HG02840 (cell line): ENCODE results near the gene LRRC8C.

Experiments used
- ATAC-seq: cut with Tn5 transposase; IDR thresholded peaks from one replicate; pipeline ENCODE4 v1.9.1; 2021; ENCODE audit warnings: mild to moderate bottlenecking, moderate library complexity, moderate number of reproducible peaks; ENCODE audit not compliant: unreplicated experiment, low FRiP score

Gene LRRC8C

GRCh38 chr1:89727517-89728312 is 94.8 kb downstream of the LRRC8C start:
- no peak for ATAC-seq

GRCh38 chr1:89728381-89728780 is 95.5 kb downstream of the LRRC8C start:
- no peak for ATAC-seq

- ATAC-seq = no peak
These were observed 99.3 kb downstream of the LRRC8C start for GRCh38 chr1:89732206-89732605.

DNA sequence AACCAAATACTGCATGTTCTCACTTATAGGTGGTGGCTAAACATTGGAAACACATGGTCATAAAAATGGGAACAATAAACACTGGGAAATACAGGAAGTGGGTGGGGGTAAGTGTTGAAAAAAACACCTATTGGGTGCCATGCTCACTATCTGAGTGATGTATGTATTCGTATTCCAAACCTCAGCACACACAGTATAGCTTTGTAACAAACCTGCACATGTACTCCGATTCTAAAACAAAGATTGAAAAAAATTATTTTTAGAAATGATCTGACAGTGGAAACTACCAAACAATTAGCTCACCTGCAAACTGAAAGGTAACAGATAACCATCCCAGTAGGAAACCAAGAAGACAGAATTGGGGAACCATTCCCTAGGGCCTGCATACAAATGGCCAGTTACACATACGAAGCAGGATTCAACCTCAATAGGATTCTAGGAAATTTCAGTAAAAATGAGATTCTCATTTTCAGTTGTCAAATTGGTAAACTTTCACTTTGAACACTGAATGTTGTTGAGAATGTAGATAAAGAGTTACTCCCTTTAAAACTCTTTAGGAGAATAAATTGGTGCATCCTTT is 99.8 kb downstream of the LRRC8C start:
- ATAC-seq = no peak

GRCh38 chr1:89733748-89734147 is 100.8 kb downstream of the LRRC8C start:
- ATAC-seq = no peak

GRCh38 chr1:89734442-89734841 is 101.5 kb downstream of the LRRC8C start:
- ATAC-seq = no peak

- no peak for ATAC-seq
These were observed 102.6 kb downstream of the LRRC8C start for GRCh38 chr1:89735479-89735878.

DNA sequence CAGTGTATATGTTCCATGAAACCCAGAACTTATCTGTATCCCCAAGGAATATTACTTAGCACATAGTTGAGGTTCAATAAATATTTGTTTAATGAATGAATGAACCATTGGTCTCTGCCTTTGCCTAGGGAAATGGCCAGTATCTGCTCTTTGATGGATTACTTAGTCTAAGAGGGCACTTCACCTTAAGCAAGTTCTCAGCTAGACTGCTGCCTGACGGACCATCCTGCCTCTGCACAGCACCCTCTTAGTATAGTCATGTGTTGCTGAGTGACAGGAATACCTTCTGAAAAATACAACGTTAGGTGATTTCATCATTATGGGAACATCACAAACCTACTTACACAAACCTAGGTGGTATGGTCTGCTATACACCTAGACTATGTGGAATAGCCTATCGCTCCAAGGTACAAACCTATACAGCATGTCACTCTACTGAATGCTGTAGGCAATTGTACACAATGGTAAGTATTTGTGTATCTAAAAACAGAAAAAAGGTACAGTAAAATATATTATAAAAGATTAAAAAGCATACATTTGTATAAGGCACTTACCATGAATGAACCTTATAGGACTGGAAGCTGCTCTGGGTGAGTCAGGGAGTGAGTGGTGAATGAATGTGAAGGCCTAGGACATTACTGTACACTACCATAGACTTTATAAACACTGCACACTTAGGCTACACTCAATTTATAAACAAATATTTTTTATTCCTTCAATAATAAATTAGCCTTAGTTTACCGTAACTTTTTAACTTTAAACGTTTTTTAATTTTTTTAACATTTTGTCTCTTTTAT is 104.2 kb downstream of the LRRC8C start:
- no peak for ATAC-seq

DNA sequence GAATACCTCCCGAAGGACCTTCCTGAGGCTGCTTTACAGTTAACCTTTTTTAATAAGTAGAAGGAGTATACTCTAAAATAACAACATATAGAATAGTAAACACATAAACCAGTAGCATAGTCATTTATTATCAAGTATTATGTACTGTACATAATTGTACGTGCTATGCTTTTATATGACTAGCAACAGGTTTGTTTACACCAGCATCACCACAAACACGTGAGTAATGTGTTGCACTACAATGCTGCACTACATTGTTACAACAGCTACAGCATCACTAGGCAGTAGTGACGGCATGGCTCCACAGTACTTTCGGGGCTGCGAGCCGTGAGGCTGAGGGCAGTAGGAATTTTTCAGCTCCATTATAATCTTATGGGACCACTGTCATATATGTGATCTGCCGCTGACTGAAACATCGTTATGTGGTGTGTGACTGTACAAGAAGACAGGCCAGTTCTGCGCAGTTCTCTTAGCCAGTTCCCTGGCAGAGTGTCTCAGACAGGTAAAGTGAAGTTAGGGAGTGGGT is 105.1 kb downstream of the LRRC8C start:
- no peak for ATAC-seq

- ATAC-seq = no peak
These were observed 106.3 kb downstream of the LRRC8C start for GRCh38 chr1:89739013-89739843.

- ATAC-seq = no peak
These were observed 106.9 kb downstream of the LRRC8C start for GRCh38 chr1:89739844-89740216.

DNA sequence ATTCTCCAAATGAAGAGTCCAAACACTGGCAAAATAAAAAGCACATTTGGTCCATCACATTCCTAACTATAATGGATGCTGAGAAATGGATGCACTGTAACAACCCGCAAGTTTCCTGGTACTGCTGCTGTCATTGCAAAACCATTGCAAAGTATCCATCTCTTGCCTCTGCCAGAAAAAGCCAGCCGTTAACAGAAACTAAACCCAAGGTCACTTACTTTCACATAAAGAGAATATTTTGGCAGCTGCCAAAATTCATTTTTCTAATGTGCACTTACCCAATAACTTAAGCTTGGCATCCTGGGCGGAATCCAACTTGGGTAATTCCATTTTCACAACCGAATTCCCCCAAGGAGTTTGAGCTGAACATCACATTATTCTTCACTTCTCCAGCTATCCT is 110.9 kb downstream of the LRRC8C start:
- ATAC-seq = no peak

- no peak for ATAC-seq
These were observed 113.7 kb downstream of the LRRC8C start for GRCh38 chr1:89746424-89747149.

DNA sequence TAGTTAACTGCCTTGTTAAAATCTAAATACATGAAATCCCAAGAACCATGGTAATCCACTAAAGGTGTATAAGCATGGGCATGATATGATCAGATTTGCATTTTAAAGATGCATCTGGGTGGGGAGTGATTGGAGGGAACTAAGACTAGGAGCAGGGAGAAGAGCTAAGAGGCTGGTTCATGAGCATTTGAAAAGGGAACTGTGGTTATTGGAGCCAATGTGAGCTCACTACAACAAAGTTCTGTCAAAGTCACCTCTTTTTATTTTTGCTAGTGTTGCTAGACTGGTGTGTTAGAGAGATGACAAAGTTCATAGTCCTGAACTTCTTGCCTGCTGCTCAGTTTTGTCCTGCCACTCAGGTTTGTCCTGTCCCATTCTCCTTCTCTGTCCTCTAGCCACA is 120.8 kb downstream of the LRRC8C start:
- ATAC-seq = no peak

DNA sequence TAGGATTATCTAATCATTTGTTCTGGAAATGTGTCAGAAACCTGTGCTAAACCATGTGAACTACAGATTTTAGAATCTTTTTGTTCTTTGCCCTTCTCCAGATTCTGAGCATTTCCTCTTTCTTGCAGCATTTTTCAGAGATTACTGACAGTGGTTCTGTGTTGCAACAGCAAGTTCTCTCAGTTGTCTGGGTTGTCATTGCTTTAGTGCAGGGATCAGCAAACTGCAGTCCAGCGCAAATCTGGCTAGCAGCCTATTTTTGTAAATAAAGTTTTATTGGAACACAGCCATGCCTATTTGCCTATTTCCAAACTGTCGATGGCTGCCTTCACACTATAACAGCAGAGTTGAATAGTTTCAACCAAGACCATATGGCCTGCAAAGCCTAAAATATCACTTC is 121.6 kb downstream of the LRRC8C start:
- ATAC-seq = no peak

DNA sequence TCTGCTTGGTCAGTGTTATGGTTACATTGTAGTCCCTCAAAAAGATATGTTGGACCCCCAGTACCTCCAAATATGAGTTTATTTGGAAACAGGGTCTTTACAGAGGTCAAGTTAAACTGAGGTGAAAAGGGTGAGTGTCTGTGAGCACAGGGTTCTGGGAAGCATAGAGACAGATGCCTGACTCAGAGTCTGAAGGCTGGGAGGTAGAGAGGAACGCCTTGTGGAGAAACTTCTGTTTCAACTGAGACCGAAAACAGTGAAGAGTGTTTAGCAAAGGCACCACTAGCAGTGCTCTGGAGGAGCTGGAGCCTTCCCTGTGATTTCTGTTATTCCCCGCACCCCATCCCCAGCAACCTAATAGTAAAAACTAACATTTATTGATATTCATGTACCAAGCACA is 122.7 kb downstream of the LRRC8C start:
- ATAC-seq = no peak

GRCh38 chr1:89757532-89757931 is 124.6 kb downstream of the LRRC8C start:
- no peak for ATAC-seq

GRCh38 chr1:89758156-89758555 is 125.2 kb downstream of the LRRC8C start:
- no peak for ATAC-seq

GRCh38 chr1:89759036-89759435 is 126.1 kb downstream of the LRRC8C start:
- ATAC-seq = no peak

DNA sequence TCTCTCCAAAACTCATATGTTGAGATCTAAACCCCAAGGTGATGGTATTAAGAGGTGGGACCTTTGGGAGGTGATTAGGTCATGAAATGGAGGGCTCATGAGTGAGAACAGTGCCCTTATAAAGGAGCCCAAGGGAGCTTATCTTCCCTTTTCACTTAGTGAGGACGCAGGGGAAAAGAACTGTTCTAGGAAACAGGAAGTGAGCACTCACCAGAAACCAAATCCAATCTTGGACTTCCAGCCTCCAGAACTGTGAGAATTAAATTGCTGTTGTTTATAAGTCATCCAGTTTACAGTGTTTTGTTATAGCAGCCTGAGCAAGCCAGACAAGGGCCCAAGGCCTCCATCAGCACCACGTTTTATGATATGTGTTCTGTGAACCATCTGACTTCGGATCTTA is 127.6 kb downstream of the LRRC8C start:
- no peak for ATAC-seq
